HUES64 (cell line): ENCODE results near the gene HECW1.
A peak's percentile ranks its signal among the peaks of the same experiment; 100 is the strongest.

Experiments used
- H3K27ac ChIP-seq: 2 replicates; pipeline ENCODE4 v1.7.0; 2013; ENCODE audit warnings: low read depth, low read length, inconsistent platforms
- H3K27me3 ChIP-seq: 2 replicates; pipeline ENCODE4 v1.6.1; 2013; ENCODE audit warnings: mild to moderate bottlenecking, low read length; ENCODE audit not compliant: insufficient read depth
- H3K36me3 ChIP-seq: 2 replicates; pipeline ENCODE4 v1.6.1; 2013; ENCODE audit warnings: mild to moderate bottlenecking, low read length; ENCODE audit not compliant: insufficient read depth
- H3K4me1 ChIP-seq: 2 replicates; pipeline ENCODE4 v1.6.1; 2013; ENCODE audit warnings: mild to moderate bottlenecking, low read length, moderate library complexity; ENCODE audit not compliant: insufficient read depth
- H3K4me3 ChIP-seq: 2 replicates; pipeline ENCODE4 v1.5.1; 2013; ENCODE audit warnings: mild to moderate bottlenecking, low read length, moderate library complexity
- H3K9ac ChIP-seq: 2 replicates; pipeline ENCODE4 v1.6.1; 2013; ENCODE audit warnings: mild to moderate bottlenecking, low read depth, low read length
- H3K9me3 ChIP-seq: 2 replicates; pipeline ENCODE4 v1.6.1; 2013; ENCODE audit warnings: low read depth, low read length; ENCODE audit not compliant: insufficient read depth
- WGBS: fragments of 150-250, 120-280 bp; methylation state at CpG from one replicate; pipeline ENCODE4 v1.1.7; 2013; ENCODE audit warnings: missing lambda C conversion rate; 5-methylcytosine and 5-hydroxymethylcytosine counted together

Gene HECW1

GRCh38 chr7:43085017-43085416 lies 27.4 kb upstream of the HECW1 start:
- 80% methylated on average over 2 of the region's 2 CpGs for WGBS
- no peaks in the 10 kb centered on the region for H3K9me3 ChIP-seq
- H3K9ac ChIP-seq: no peak overlapping the region
- no peak overlapping the region for H3K27ac ChIP-seq
- H3K4me1 ChIP-seq: no peaks in the 10 kb centered on the region
- no peak overlapping the region for H3K4me3 ChIP-seq
- no peaks in the 10 kb centered on the region for H3K27me3 ChIP-seq
- H3K36me3 ChIP-seq: no peaks in the 10 kb centered on the region

DNA sequence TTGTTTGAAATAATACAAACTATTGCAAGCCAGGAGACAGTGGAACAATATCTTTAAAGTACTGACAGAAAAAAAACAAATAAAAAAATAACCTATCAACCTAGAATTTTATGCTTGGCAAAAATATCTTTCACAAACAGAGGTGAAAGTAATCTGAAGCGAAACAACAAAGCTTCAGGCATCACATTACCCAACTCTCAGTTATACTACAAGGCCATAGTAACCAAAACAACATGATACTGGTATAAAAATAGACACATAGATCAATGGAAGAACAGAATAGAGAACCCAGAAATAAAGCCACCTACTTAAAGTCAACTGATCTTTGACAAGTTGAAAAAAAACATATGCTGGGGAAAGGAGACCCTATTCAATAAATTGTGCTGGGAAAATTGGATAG lies 26.5 kb upstream of the HECW1 start:
- WGBS: 89% methylated on average over 1 of the region's 1 CpG
- H3K4me1 ChIP-seq: no peaks in the 10 kb centered on the region
- no peak overlapping the region for H3K4me3 ChIP-seq
- no peaks in the 10 kb centered on the region for H3K36me3 ChIP-seq
- H3K27me3 ChIP-seq: no peaks in the 10 kb centered on the region
- no peak overlapping the region for H3K9ac ChIP-seq
- no peaks in the 10 kb centered on the region for H3K9me3 ChIP-seq
- H3K27ac ChIP-seq: no peak overlapping the region

GRCh38 chr7:43092819-43093218 lies 19.6 kb upstream of the HECW1 start:
- Histone ChIP-seq H3K9me3 (no peaks in the 10 kb centered on the region), H3K4me1 (no peaks in the 10 kb centered on the region), H3K36me3 (no peaks in the 10 kb centered on the region), H3K9ac (no peak overlapping the region), H3K4me3 (no peak overlapping the region), H3K27me3 (no peaks in the 10 kb centered on the region), H3K27ac (no peak overlapping the region)
- no CpG with 5 or more reads among the region's 1 CpG for WGBS

DNA sequence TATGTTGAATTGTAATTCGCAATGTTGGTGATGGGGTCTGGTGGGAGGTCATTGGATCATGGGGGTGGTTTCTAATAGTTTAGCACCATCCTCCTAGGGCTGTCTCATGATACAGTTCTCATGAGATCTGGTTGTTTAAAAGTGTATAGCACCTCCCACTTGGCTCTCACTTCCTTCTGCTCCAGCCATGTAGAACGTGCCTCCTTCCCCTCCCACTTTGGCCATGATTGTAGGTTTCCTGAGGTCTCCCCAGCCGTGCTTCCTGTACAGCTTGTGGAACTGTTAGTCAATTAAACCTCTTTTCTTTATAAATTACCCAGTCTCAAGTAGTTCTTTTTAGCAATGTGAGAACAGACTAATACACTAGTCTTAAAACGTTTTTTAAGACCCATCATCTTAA lies 15.6 kb upstream of the HECW1 start:
- Histone ChIP-seq H3K27ac (no peak overlapping the region), H3K9me3 (no peaks in the 10 kb centered on the region), H3K4me3 (no peak overlapping the region), H3K36me3 (no peaks in the 10 kb centered on the region), H3K27me3 (no peaks in the 10 kb centered on the region), H3K9ac (no peak overlapping the region), H3K4me1 (no peaks in the 10 kb centered on the region)
- WGBS: 95% methylated on average over 4 of the region's 4 CpGs

GRCh38 chr7:43099750-43100149 lies 12.7 kb upstream of the HECW1 start:
- Histone ChIP-seq H3K4me3 (no peak overlapping the region), H3K27ac (no peak overlapping the region), H3K9me3 (no peaks in the 10 kb centered on the region), H3K36me3 (no peaks in the 10 kb centered on the region), H3K27me3 (no peaks in the 10 kb centered on the region), H3K4me1 (no peaks in the 10 kb centered on the region), H3K9ac (no peak overlapping the region)
- 94% methylated on average over 6 of the region's 6 CpGs for WGBS

GRCh38 chr7:43104874-43105520 lies 7.5 kb upstream of the HECW1 start:
- no peaks in the 10 kb centered on the region for H3K36me3 ChIP-seq
- no peak overlapping the region for H3K4me3 ChIP-seq
- no peak overlapping the region for H3K9ac ChIP-seq
- no peaks in the 10 kb centered on the region; the same call in 1 of the 2 replicates for H3K9me3 ChIP-seq
- no peaks in the 10 kb centered on the region for H3K27me3 ChIP-seq
- WGBS: 92% methylated on average over 1 of the region's 1 CpG
- H3K4me1 ChIP-seq: peaks cover 13% of the 10 kb centered on the region; the same call in 1 of the 2 replicates
- H3K27ac ChIP-seq: no peak overlapping the region

DNA sequence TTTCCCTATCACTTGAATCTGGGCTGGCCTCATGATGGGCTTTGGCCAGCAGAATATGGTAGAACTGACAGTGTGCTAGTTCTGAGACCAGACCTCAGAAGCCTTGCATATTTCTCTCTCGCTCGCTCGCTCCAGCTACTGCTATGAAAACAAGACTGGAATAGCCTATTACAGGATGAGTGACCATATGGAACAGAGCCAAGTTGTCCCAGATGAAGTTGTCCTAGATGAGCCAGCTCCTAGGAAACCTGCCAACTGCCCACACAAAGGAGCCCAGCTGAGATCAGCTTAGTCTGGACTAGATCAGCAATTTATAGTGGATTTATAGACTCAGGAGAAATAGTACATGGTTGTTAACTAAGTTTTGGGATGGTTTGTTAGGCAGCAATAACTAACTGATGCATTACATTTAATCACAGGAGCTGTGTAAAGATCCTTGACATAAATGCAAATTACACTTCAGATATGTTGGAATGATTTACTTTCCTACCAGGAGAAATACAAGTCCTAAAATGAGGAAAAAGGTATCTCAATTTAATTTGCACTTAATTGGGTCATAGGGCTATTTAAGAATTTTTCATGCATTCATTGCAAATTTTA lies 6.8 kb upstream of the HECW1 start:
- H3K9me3 ChIP-seq: no peaks in the 10 kb centered on the region; the same call in 1 of the 2 replicates
- no peak overlapping the region for H3K4me3 ChIP-seq
- peaks cover 2% of the 10 kb centered on the region; the same call in 1 of the 2 replicates for H3K27me3 ChIP-seq
- no peaks in the 10 kb centered on the region for H3K36me3 ChIP-seq
- no peak overlapping the region for H3K27ac ChIP-seq
- H3K9ac ChIP-seq: no peak overlapping the region
- peaks cover 13% of the 10 kb centered on the region; the same call in 1 of the 2 replicates for H3K4me1 ChIP-seq
- WGBS: 98% methylated on average over 3 of the region's 3 CpGs

DNA sequence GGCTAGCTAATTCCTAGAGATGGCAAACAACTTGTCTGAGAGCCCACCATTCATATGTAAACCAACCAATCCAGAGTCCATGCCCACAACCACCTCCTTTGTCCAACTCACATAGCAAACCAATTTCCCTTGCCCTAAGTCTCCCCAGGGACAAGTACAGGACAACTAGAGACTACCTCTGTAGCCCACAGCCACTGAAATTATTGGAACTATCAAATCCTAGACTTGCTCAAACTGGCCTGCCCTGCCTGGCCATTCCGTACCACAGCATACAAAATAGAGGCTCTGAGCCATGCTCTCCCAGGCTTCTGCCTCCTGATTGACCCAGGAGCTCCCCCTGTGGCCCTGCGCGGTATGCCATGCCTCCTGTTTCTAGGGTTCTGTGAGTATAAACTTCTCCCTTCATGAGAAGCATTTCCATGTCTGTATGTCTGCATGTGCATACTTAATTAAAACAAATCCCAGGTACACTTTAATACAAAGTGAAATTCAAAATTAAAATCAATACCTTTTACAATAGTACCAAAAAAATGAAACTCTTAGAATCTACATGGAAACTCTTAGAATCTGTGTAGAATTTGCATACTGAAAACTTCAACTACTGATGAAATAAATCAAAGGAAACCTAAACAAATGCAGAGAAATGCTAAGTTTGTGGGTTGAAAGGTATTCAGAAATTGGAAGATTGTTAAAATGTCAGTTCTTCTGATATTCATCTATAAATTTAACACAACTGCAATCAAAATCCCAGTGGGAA lies 4.0 kb upstream of the HECW1 start:
- no peaks in the 10 kb centered on the region for H3K36me3 ChIP-seq
- H3K9me3 ChIP-seq: no peaks in the 10 kb centered on the region; the same call in 1 of the 2 replicates
- peak overlapping the region; percentile 54 for H3K9ac ChIP-seq
- H3K27me3 ChIP-seq: peaks cover 30% of the 10 kb centered on the region
- H3K4me1 ChIP-seq: peaks cover 13% of the 10 kb centered on the region; the same call in 1 of the 2 replicates
- H3K4me3 ChIP-seq: peak overlapping the region; percentile 19; the same call in 1 of the 2 replicates
- 5% methylated on average over 3 of the region's 3 CpGs for WGBS
- H3K27ac ChIP-seq: no peak overlapping the region; the same call in 1 of the 2 replicates

- no peak overlapping the region for H3K27ac ChIP-seq
- no peaks in the 10 kb centered on the region for H3K36me3 ChIP-seq
- no peak overlapping the region for H3K4me3 ChIP-seq
- peaks cover 31% of the 10 kb centered on the region for H3K4me1 ChIP-seq
- peaks cover 50% of the 10 kb centered on the region for H3K27me3 ChIP-seq
- no peak overlapping the region for H3K9ac ChIP-seq
- WGBS: 85% methylated on average over 3 of the region's 3 CpGs
- no peaks in the 10 kb centered on the region for H3K9me3 ChIP-seq
These were observed 1.5 kb upstream of the HECW1 start for GRCh38 chr7:43110791-43111535.

DNA sequence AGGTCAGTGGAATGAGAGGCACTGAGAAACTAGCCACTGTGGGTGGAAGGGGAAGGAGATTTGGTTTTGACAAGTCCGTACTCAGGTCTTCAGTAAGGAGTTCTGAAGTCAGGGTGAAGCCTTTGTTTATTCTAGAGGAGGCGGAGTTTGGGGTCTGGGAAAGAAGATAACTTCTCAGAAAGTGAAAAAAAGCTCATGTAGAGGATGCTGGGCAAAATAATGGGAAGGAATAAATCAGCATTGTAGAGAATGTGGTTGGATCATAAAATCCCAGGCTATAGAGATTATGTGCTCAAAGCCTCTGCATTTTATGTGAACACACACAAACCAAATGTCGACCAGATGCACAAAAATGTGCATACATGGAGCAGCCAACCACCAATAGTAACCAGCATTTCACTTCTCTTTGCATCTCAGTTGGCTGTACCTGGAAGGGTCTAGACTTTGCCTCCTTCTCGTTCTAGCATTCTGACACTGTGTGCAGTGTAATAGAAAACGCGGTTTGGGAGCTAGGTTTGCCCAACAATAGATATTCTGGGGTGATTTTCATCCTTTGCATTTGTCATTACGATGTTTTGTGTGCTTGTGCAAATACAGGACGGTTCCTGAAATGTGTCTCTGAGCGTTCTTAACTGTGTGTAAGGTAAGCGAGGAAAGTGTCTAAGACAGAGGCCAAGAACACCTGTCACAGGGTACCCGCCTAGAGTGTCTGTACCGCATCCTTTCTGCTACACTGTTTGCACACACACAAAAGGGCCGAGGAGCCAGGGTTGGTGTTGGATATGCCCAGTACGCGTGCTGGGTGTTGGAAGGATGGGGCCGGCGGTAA lies 603 bp upstream of the HECW1 start:
- H3K9me3 ChIP-seq: no peaks in the 10 kb centered on the region
- H3K4me3 ChIP-seq: peak overlapping the region; percentile 63
- no peaks in the 10 kb centered on the region for H3K36me3 ChIP-seq
- WGBS: 49% methylated on average over 17 of the region's 17 CpGs
- peaks cover 50% of the 10 kb centered on the region for H3K27me3 ChIP-seq
- no peak overlapping the region for H3K27ac ChIP-seq
- H3K9ac ChIP-seq: no peak overlapping the region
- peaks cover 37% of the 10 kb centered on the region for H3K4me1 ChIP-seq
